Astrocyte (in vitro differentiated cells and primary cell): ENCODE data around the gene CFAP97D2.

ENCODE experiments used
- EZH2 ChIP-seq: IDR thresholded peaks from 2 replicates; pipeline ENCODE4 v1.6.1; 2012; ENCODE audit warnings: mild to moderate bottlenecking, low read length, inconsistent platforms; ENCODE audit not compliant: insufficient read depth
- TF ChIP-seq, protein P1 (sequence below): IDR thresholded peaks from 2 replicates; pipeline ENCODE4 v1.5.1; 2011; ENCODE audit warnings: low read depth, mild to moderate bottlenecking, inconsistent platforms, low read length, moderate library complexity; ENCODE audit not compliant: insufficient read depth

DNA sequence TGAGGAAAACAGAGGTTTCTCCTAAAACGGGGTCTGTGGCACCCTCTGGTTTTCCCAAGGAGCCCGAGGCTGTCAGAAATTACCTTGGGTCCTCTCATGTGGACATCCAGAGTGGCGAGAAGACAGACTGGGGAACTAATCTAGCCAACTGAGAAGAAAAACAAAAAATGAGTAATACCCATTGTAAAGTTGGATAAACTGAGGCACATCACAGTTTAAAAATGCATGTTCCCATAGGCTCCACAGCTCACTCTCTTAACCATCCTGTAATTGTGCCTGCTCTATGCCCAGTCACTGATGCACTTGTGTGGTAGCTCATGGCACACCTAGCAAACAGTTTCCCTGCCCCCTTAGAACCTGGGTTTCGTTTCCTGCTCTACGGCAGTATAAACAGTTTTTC lies 87.2 kb downstream of the CFAP97D2 start:
- TF ChIP-seq, protein P1, sequence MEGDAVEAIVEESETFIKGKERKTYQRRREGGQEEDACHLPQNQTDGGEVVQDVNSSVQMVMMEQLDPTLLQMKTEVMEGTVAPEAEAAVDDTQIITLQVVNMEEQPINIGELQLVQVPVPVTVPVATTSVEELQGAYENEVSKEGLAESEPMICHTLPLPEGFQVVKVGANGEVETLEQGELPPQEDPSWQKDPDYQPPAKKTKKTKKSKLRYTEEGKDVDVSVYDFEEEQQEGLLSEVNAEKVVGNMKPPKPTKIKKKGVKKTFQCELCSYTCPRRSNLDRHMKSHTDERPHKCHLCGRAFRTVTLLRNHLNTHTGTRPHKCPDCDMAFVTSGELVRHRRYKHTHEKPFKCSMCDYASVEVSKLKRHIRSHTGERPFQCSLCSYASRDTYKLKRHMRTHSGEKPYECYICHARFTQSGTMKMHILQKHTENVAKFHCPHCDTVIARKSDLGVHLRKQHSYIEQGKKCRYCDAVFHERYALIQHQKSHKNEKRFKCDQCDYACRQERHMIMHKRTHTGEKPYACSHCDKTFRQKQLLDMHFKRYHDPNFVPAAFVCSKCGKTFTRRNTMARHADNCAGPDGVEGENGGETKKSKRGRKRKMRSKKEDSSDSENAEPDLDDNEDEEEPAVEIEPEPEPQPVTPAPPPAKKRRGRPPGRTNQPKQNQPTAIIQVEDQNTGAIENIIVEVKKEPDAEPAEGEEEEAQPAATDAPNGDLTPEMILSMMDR: no peak
- TF ChIP-seq EZH2: no peak
